Endothelial cell of umbilical vein (primary cell): Measurements from ENCODE around the gene PTPRD.

ENCODE experiments used
- EZH2 ChIP-seq: IDR thresholded peaks from 2 replicates; pipeline ENCODE4 v1.6.1; 2012; ENCODE audit warnings: borderline replicate concordance, low read depth, mild to moderate bottlenecking, moderate library complexity, low read length, inconsistent platforms; ENCODE audit not compliant: severe bottlenecking
- POLR2A ChIP-seq: IDR thresholded peaks from 2 replicates; pipeline ENCODE4 v1.6.1; 2012; ENCODE audit warnings: low read depth, mild to moderate bottlenecking, control low read depth, low read length
- TF ChIP-seq, protein P1 (sequence below), 2 donors: IDR thresholded peaks; 1 replicate in 1 of 2; 2 replicates in 1 of 2; pipeline ENCODE4 v1.5.1; 2011; ENCODE audit warnings: low read length in 2 of 2, mild to moderate bottlenecking in 2 of 2, moderate library complexity in 2 of 2, control low read depth in 1 of 2, inconsistent platforms in 1 of 2, low read depth in 1 of 2; ENCODE audit not compliant: insufficient read depth in 1 of 2; ENCODE audit errors: extremely low read depth in 1 of 2

DNA sequence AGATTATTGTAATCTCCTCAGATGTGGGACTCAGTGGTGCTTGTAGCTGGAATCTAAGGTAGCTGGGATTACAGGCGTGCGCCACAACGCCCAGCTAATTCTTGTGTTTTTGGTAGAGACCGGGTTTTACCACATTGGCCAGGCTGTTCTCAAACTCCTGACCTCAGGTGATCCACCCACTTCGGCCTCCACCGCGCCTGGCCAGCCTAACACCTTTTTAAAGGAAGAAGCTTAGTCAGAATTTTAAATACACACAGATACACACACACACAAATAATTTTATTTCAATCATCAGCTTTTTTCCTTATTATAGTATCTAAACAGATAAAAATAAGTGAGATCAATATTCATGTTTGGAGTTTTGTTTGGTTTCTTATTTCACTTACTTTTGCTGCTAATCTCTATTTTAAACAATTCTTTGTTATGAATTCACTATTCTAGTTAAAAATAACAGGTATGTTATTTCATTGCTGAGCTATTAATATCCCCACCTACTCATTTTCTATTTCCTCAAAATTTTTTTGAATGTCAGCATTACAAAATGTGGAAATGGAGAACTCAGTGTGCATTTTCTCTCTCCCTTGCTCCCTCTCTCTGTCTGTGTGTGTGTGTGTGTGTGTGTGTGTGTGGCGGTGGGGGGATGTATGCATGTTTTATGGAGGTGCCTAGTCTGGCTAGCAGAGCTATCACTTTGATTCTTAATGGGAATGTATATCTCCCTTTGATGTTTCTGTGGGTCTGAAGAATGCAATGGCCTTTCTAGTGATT is 1852.6 kb downstream of the PTPRD start:
- TF ChIP-seq, protein P1, sequence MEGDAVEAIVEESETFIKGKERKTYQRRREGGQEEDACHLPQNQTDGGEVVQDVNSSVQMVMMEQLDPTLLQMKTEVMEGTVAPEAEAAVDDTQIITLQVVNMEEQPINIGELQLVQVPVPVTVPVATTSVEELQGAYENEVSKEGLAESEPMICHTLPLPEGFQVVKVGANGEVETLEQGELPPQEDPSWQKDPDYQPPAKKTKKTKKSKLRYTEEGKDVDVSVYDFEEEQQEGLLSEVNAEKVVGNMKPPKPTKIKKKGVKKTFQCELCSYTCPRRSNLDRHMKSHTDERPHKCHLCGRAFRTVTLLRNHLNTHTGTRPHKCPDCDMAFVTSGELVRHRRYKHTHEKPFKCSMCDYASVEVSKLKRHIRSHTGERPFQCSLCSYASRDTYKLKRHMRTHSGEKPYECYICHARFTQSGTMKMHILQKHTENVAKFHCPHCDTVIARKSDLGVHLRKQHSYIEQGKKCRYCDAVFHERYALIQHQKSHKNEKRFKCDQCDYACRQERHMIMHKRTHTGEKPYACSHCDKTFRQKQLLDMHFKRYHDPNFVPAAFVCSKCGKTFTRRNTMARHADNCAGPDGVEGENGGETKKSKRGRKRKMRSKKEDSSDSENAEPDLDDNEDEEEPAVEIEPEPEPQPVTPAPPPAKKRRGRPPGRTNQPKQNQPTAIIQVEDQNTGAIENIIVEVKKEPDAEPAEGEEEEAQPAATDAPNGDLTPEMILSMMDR (IDR thresholded peaks at IDR 0.05; ENCODE audit: extremely low read depth in 1 of 2, insufficient read depth in 1 of 2, low read depth in 1 of 2, low read length in 2 of 2), result no peak
- TF ChIP-seq EZH2, result no peak
- no peak for TF ChIP-seq POLR2A
